CD8-positive, alpha-beta memory T cell (primary cell): ENCODE measurements around the gene MORF4L1. TPM values are rescaled to one million over a fixed set of nuclear protein-coding genes. Genes with fewer than 3 reads are reported as not detected.
A peak's percentile ranks its signal among the peaks of the same experiment; 100 is the strongest.

Source experiments
- CTCF ChIA-PET: fragments of 350-600 bp; sonication (Branson Sonifier 250); formaldehyde crosslinking; loops from one replicate; lab custom pipeline; 2021; ENCODE audit warnings: antibody characterized with exemption; lab: Charles Lee
- POLR2A ChIA-PET: fragments of 350-600 bp; sonication (Branson Sonifier 250); formaldehyde crosslinking; loops from one replicate; lab custom pipeline; 2021; ENCODE audit warnings: antibody characterized with exemption; lab: Charles Lee
- DNase-seq, 5 donors: peaks; one replicate each; pipeline versions ENCODE4 v3.0.0 to v3.0.0-alpha.2; 2020 to 2022; ENCODE audit warnings: mixed read lengths in 1 of 5
- H3K27ac ChIP-seq: one replicate; pipeline ENCODE4 v1.7.0; 2013; ENCODE audit warnings: low read depth, mild to moderate bottlenecking, low read length, moderate library complexity
- H3K27me3 ChIP-seq: 2 replicates; pipeline ENCODE4 v1.7.0; 2013; ENCODE audit warnings: low read length, mild to moderate bottlenecking; ENCODE audit not compliant: insufficient read depth, poor library complexity, severe bottlenecking
- H3K36me3 ChIP-seq: 2 replicates; pipeline ENCODE4 v1.7.0; 2013; ENCODE audit warnings: mild to moderate bottlenecking, low read length, moderate library complexity; ENCODE audit not compliant: insufficient read depth
- H3K4me1 ChIP-seq: 2 replicates; pipeline ENCODE4 v1.7.0; 2013; ENCODE audit warnings: mild to moderate bottlenecking, low read length, moderate library complexity; ENCODE audit not compliant: insufficient read depth
- H3K4me3 ChIP-seq: 2 replicates; pipeline ENCODE4 v1.7.0; 2013; ENCODE audit warnings: mild to moderate bottlenecking, low read length
- H3K9me3 ChIP-seq: 2 replicates; pipeline ENCODE4 v1.7.0; 2013; ENCODE audit warnings: mild to moderate bottlenecking, low read length
- H3K27ac Mint-ChIP-seq, 8 donors: one replicate each; pipeline ENCODE4 v1.8.0; 2020 to 2021; ENCODE audit warnings: mixed read lengths in 8 of 8, mild to moderate bottlenecking in 6 of 8, inconsistent platforms in 3 of 8, moderate library complexity in 3 of 8
- H3K27me3 Mint-ChIP-seq, 2 donors: one replicate each; pipeline ENCODE4 v1.8.0; 2020 to 2021; ENCODE audit warnings: mixed read lengths in 2 of 2, mild to moderate bottlenecking in 1 of 2, moderate library complexity in 1 of 2
- H3K36me3 Mint-ChIP-seq, 3 donors: one replicate each; pipeline ENCODE4 v1.8.0; 2020 to 2021; ENCODE audit warnings: mixed read lengths in 3 of 3, inconsistent platforms in 1 of 3, mild to moderate bottlenecking in 1 of 3
- H3K4me1 Mint-ChIP-seq, 3 donors: one replicate each; pipeline ENCODE4 v1.8.0; 2020 to 2021; ENCODE audit warnings: mixed read lengths in 3 of 3, inconsistent platforms in 1 of 3, mild to moderate bottlenecking in 1 of 3
- H3K4me3 Mint-ChIP-seq, 7 donors: one replicate each; pipeline ENCODE4 v1.8.0; 2020 to 2021; ENCODE audit warnings: mixed read lengths in 7 of 7, mild to moderate bottlenecking in 6 of 7, moderate library complexity in 4 of 7, inconsistent platforms in 2 of 7
- H3K9me3 Mint-ChIP-seq, 5 donors: one replicate each; pipeline ENCODE4 v1.8.0; 2020 to 2022; ENCODE audit warnings: mixed read lengths in 5 of 5, mild to moderate bottlenecking in 3 of 5, moderate library complexity in 2 of 5, inconsistent platforms in 1 of 5
- polyA plus RNA-seq: library from polyadenylated mRNA; unstranded; fragments of 300-500 nt; fragmentation: Illumina TruSeq; gene quantifications from one replicate; pipeline ENCODE4 v1.2.3, GENCODE V29; 2021
- total RNA-seq, 2 experiments: library from RNA; stranded (reverse); gene quantifications; one replicate each; pipeline ENCODE4 v1.2.3, GENCODE V29; 2021

Gene MORF4L1
- total and polyA plus RNA-seq, 3 experiments from 2014 or later: 243 to 272 (median 269) TPM

DNA sequence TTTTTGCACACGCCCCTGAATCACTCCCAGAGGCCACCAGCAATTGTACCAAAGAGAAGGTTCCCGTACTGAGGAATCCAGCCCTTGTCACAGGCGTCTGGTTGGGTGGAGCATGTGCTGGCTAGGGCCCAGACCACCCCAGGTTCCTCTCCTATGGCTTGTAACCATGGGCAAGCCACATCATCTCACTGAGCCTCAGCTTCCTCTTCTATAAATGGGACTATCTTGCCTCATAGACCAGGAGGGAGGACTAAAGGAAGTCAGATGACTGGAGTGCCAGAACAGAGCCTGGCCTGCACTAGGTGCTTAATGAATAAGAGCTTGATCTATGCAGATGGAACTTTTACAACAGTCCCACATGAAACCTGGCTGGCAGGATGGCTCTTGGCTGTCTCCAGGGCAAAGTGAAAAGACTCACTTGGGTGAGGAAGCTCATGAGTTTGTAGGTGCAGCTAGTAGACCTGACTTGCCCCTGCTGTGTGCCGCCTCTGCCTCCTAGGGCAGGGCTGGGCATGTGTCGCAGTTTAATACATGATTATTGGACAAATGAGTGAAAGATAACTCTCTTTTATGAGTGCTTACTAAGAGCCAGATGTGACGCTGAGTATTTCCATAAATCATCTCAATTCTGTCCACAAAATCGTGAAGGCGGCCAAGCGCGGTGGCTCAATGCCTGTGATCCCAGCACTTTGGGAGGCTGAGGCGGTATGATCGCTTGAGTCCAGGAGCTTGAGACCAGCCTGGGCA is 42.8 kb downstream of the MORF4L1 start:
- peaks cover 0 to 78% (median 6%) of the 10 kb centered on the region in 3 donors for H3K36me3 Mint-ChIP-seq
- Histone ChIP-seq H3K9me3 (no peaks in the 10 kb centered on the region), H3K36me3 (peaks cover 25% of the 10 kb centered on the region), H3K27me3 (no peaks in the 10 kb centered on the region), H3K27ac (no peak overlapping the region), H3K4me1 (no peaks in the 10 kb centered on the region), H3K4me3 (no peak overlapping the region)
- ChIA-PET POLR2A (no interaction called here), CTCF (no interaction called here)
- H3K4me1 Mint-ChIP-seq: peaks cover 12 to 21% (median 17%) of the 10 kb centered on the region in 3 donors
- peak overlapping the region in 4 of 8 donors; percentile 5 to 64 (median 41) for H3K27ac Mint-ChIP-seq
- no peaks in the 10 kb centered on the region for H3K27me3 Mint-ChIP-seq
- H3K4me3 Mint-ChIP-seq: no peak overlapping the region
- H3K9me3 Mint-ChIP-seq: no peaks in the 10 kb centered on the region
- no peak for DNase-seq

DNA sequence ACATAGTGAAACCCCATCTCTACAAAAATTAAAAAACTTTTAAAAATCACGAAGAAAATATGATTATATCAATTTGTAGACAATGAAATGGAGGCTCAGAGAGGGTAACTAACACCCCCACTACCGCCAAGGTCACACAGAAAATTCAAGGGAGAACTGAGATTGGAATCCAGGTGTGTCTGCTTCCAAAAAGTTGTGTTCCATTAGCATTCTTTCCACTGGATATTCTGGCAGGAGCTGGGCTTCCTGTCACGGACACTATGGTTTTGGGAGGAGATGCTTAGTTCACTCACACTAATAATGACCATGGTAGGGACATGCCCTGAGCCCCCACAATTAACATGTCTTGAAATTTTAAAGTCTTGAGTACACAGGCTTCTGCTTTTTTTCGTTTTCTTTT is 43.4 kb downstream of the MORF4L1 start:
- H3K27me3 ChIP-seq: no peaks in the 10 kb centered on the region
- Mint-ChIP-seq H3K4me3 (no peak overlapping the region), H3K9me3 (no peaks in the 10 kb centered on the region), H3K4me1 (peaks cover 11 to 16% (median 16%) of the 10 kb centered on the region in 3 donors), H3K27ac (peak overlapping the region in 1 of 8 donors; percentile 58), H3K27me3 (no peaks in the 10 kb centered on the region), H3K36me3 (peaks cover 0 to 75% (median 6%) of the 10 kb centered on the region in 3 donors)
- no peaks in the 10 kb centered on the region for H3K9me3 ChIP-seq
- H3K4me3 ChIP-seq: no peak overlapping the region
- peaks cover 20% of the 10 kb centered on the region for H3K36me3 ChIP-seq
- no peaks in the 10 kb centered on the region for H3K4me1 ChIP-seq
- ChIA-PET POLR2A (no interaction called here), CTCF (no interaction called here)
- no peak overlapping the region for H3K27ac ChIP-seq
- no peak for DNase-seq

DNA sequence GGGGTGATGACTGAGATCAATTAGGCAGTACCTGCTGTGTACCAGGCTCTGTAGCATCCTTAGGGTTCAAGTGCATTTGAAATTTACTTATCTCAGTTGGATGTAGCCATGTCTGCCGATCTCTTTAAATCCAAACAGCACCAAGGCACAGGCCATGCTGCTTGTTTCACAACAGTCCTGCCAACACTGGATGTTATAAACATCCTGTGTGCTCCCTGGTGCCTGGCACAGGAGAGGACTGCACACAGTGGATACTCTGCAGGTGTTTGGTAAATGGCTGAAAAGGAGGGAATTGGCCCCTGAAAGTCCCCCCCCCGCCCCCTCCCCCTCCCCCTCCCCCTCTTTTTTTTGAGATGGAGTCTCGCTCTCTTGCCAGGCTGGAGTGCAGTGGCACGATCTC is 45.2 kb downstream of the MORF4L1 start:
- Mint-ChIP-seq H3K27me3 (no peaks in the 10 kb centered on the region), H3K4me3 (no peak overlapping the region), H3K27ac (no peak overlapping the region), H3K9me3 (no peaks in the 10 kb centered on the region), H3K4me1 (peaks cover 5 to 9% (median 8%) of the 10 kb centered on the region in 3 donors), H3K36me3 (peaks cover 0 to 76% (median 2%) of the 10 kb centered on the region in 3 donors)
- ChIA-PET POLR2A (interaction anchor here (0.7 kb wide), 1 partner anchor 10 kb away, joined by 10 read pairs; no protein-coding TSS in a partner anchor), CTCF (no interaction called here)
- Histone ChIP-seq H3K27me3 (no peaks in the 10 kb centered on the region), H3K4me1 (no peaks in the 10 kb centered on the region), H3K27ac (no peak overlapping the region), H3K9me3 (no peaks in the 10 kb centered on the region), H3K4me3 (no peak overlapping the region), H3K36me3 (peaks cover 8% of the 10 kb centered on the region)
- no peak for DNase-seq

DNA sequence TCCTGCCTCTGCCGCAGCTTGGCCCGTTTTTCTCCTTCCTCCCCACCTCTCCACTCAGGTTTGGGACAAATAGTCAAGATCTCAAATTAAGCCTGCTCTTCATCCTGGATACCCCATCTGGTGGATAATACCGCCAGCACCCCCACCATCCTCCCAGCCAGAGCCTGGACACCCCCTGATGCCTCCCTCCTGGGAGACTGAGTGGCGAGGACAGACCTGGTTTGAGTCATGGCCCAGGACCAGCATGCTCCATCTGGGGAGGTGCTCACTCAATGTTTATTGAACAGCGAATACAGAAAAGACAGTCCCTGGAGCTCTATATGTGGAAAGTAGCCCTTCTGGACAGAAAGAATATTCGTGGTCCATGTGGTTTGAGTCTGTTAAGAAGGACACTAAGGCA is 48.8 kb downstream of the MORF4L1 start:
- POLR2A ChIA-PET: no interaction called here
- Histone ChIP-seq H3K9me3 (no peaks in the 10 kb centered on the region), H3K27me3 (no peaks in the 10 kb centered on the region), H3K4me1 (no peaks in the 10 kb centered on the region), H3K27ac (no peak overlapping the region), H3K4me3 (no peak overlapping the region), H3K36me3 (no peaks in the 10 kb centered on the region)
- H3K27ac Mint-ChIP-seq: peak overlapping the region in 1 of 8 donors; percentile 55
- DNase-seq: no peak
- no peaks in the 10 kb centered on the region for H3K9me3 Mint-ChIP-seq
- CTCF ChIA-PET: no interaction called here
- peaks cover 0 to 70% (median 1%) of the 10 kb centered on the region in 3 donors for H3K36me3 Mint-ChIP-seq
- H3K4me3 Mint-ChIP-seq: no peak overlapping the region
- no peaks in the 10 kb centered on the region for H3K27me3 Mint-ChIP-seq
- peaks cover 3 to 5% (median 5%) of the 10 kb centered on the region in 3 donors for H3K4me1 Mint-ChIP-seq

DNA sequence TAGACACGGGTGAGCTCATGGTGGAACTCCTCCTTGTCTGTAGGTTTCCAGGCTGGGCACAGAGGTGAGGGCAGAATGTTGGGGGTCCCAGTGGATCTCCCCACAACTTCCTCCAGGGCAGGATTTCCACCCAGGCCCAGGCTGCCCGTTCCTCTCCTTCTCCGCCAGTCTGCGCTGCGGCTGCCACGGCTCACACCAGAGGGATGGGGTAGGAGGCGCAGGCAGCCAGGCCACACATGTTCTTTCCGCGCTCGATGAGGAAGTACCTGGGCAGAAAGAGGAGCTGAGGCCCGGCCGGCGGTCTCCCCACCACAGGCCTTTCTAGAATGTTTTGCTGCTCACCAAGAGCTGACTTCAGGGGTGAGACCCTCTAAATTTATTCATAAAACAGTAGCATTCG is 49.2 kb downstream of the MORF4L1 start:
- no peak for DNase-seq
- H3K9me3 ChIP-seq: no peaks in the 10 kb centered on the region
- peaks cover 1 to 70% (median 3%) of the 10 kb centered on the region in 3 donors for H3K36me3 Mint-ChIP-seq
- ChIA-PET POLR2A (no interaction called here), CTCF (no interaction called here)
- no peaks in the 10 kb centered on the region for H3K27me3 ChIP-seq
- no peak overlapping the region for H3K4me3 ChIP-seq
- peaks cover 2 to 3% (median 2%) of the 10 kb centered on the region in 3 donors for H3K4me1 Mint-ChIP-seq
- H3K36me3 ChIP-seq: no peaks in the 10 kb centered on the region
- H3K4me1 ChIP-seq: no peaks in the 10 kb centered on the region
- H3K27ac ChIP-seq: no peak overlapping the region
- H3K27ac Mint-ChIP-seq: no peak overlapping the region
- H3K4me3 Mint-ChIP-seq: no peak overlapping the region
- H3K9me3 Mint-ChIP-seq: no peaks in the 10 kb centered on the region
- H3K27me3 Mint-ChIP-seq: no peaks in the 10 kb centered on the region

DNA sequence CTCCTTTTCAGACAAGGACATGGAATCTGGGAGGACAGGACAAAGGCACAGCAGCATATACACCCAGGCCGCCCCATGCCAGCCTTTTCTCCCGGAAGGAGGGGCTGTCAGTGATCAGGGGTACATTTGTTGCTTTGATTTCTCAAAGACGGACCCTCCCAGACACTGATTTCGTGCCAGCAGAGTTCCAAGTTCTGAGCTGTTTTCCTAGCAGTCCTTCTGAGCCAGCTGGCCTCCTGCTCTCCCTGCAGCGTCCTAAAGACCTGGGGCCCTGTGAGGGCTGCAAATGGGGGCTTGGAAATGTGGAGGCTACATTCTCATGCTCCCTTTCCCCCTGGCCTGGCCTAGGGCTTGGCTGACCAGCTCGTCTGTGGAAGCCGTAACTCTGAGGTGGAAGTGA is 49.8 kb downstream of the MORF4L1 start:
- POLR2A ChIA-PET: no interaction called here
- H3K4me1 ChIP-seq: no peaks in the 10 kb centered on the region
- Mint-ChIP-seq H3K27ac (no peak overlapping the region), H3K4me3 (no peak overlapping the region), H3K27me3 (no peaks in the 10 kb centered on the region), H3K4me1 (no peaks in the 10 kb centered on the region), H3K9me3 (no peaks in the 10 kb centered on the region), H3K36me3 (peaks cover 2 to 71% (median 7%) of the 10 kb centered on the region in 3 donors)
- H3K4me3 ChIP-seq: no peak overlapping the region
- DNase-seq: no peak
- CTCF ChIA-PET: no interaction called here
- no peaks in the 10 kb centered on the region for H3K36me3 ChIP-seq
- no peaks in the 10 kb centered on the region for H3K9me3 ChIP-seq
- H3K27ac ChIP-seq: no peak overlapping the region
- H3K27me3 ChIP-seq: no peaks in the 10 kb centered on the region

DNA sequence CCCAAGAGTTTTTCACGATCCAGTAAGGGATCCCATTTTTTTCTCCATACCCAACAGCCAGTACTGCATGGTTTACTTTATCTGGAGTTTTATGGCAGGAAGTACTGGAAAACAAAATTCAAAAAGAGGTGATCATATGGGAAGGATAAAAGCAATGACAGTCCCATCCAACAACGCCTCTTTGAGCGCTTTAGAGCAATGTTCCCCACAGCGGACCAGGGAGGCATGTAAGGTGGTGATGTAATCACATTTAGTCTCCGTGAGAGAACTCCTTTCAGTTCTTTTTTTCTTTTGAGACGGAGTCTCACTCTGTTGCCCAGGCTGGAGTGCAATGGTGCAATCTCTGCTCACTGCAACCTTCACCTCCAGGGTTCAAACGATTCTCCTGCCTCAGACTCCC is 50.3 kb downstream of the MORF4L1 start:
- Histone ChIP-seq H3K4me3 (no peak overlapping the region), H3K36me3 (no peaks in the 10 kb centered on the region), H3K27ac (no peak overlapping the region), H3K27me3 (no peaks in the 10 kb centered on the region), H3K9me3 (no peaks in the 10 kb centered on the region), H3K4me1 (no peaks in the 10 kb centered on the region)
- Mint-ChIP-seq H3K27me3 (no peaks in the 10 kb centered on the region), H3K27ac (peak overlapping the region in 1 of 8 donors; percentile 81), H3K4me1 (no peaks in the 10 kb centered on the region), H3K9me3 (no peaks in the 10 kb centered on the region), H3K36me3 (peaks cover 6 to 68% (median 7%) of the 10 kb centered on the region in 3 donors), H3K4me3 (no peak overlapping the region)
- no peak for DNase-seq
- ChIA-PET POLR2A (no interaction called here), CTCF (no interaction called here)

DNA sequence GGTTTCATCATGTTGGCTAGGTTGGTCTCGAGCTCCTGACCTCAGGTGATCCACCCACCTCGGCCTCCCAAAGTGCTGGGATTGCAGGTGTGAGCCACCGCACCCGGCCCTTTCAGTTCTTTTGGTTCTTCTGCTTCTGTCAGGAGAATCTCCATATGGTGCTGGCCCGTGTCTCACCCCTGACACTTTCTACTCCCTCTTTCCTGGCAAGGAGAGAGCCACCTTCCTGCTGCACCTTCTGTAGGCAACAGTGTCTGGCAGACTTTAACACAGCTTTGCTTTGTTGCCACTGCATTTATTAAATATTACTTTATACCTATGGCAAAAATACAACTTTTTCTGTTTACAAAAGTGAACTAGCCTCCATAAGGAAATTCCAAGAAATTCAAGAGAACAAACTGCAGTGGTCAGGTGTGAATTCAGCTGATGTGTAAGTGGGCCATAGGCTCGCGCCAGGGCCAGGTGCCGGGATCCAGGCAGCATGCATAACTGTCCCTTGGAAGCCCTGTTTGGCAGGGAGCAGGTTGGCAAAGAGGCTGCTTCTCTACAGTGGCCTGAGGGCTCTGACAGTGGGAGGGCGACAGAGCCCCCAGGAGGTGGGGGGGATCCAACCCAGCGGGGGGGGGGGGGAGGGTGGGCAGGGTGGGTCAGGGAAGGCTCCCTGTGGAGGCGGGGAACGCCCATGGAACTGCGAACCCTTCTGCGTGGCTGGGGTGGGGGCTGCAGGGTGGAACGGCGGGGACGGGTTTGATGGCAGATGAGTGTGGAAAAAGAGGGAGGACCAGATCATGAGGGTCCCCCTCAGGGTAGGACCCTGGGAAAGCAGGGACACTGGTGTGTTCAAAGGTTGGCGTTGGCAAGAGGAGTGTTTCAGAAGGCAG is 51.0 kb downstream of the MORF4L1 start:
- DNase-seq: no peak
- Mint-ChIP-seq H3K4me3 (no peak overlapping the region), H3K27ac (peak overlapping the region in 2 of 8 donors; percentile 51 to 81), H3K9me3 (no peaks in the 10 kb centered on the region), H3K27me3 (no peaks in the 10 kb centered on the region), H3K36me3 (peaks cover 6 to 63% (median 7%) of the 10 kb centered on the region in 3 donors), H3K4me1 (no peaks in the 10 kb centered on the region)
- Histone ChIP-seq H3K27ac (no peak overlapping the region), H3K4me3 (no peak overlapping the region), H3K36me3 (no peaks in the 10 kb centered on the region), H3K9me3 (no peaks in the 10 kb centered on the region), H3K4me1 (no peaks in the 10 kb centered on the region), H3K27me3 (no peaks in the 10 kb centered on the region)
- ChIA-PET CTCF (no interaction called here), POLR2A (no interaction called here)
